HG03135 (cell line): ENCODE data around the gene ARL4A.
"Not testable (repeated sequence)": the region's sequence is repeated elsewhere in the genome, so short reads cannot be mapped to it uniquely, and the experiment has no call there.

Source experiments
- ATAC-seq: cut with Tn5 transposase; IDR thresholded peaks from one replicate; pipeline ENCODE4 v1.9.1; 2021; ENCODE audit warnings: mild to moderate bottlenecking, moderate library complexity; ENCODE audit not compliant: unreplicated experiment

The ARL4A gene, protein sequence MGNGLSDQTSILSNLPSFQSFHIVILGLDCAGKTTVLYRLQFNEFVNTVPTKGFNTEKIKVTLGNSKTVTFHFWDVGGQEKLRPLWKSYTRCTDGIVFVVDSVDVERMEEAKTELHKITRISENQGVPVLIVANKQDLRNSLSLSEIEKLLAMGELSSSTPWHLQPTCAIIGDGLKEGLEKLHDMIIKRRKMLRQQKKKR

DNA sequence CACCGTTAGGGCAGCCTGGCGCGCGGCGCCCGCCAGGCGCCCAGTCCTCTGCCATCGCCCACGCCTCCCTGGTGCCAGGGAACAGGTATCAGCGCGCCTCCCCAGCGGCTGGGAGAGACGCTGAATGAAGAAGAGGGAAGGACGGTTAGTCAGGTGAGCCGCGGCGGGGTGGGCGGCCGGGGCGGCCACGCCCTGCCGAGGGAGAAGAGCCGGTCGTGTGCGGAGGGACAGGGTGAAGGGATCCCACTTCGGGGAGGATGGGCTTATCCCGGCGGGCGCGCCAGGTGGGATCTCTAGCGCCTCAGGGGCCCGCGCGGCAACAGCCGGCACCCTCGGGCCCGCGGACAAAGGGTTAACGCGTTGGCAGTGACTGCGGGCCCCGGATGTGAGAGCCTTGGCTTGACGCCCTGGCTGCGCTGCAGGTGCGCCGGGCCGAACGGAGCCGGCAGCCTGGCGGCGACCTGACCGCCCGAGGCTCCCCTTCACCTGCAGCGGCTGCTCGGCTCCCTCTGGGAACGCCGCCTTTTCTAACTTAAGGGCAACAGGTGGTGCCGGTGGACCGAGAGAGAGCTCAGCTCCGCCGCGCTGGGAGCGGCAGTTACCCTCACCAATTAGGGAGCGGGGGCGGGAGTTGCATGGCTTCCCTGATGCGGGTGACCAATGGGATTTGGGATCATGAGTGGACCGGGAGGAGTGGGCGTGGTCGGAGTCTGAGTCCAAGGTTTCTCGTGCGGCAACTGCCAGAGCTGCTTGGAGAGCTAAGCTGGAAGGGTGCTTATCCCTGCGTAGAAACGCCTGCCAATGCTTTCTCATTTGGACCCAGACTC, at the start of gene ARL4A:
Gene ARL4A, plus strand, starts transcription at position 743 of the 827 bp plus-strand sequence. CDS start 622 bp downstream, outside the sequence.
- peak; percentile 75 for ATAC-seq

DNA sequence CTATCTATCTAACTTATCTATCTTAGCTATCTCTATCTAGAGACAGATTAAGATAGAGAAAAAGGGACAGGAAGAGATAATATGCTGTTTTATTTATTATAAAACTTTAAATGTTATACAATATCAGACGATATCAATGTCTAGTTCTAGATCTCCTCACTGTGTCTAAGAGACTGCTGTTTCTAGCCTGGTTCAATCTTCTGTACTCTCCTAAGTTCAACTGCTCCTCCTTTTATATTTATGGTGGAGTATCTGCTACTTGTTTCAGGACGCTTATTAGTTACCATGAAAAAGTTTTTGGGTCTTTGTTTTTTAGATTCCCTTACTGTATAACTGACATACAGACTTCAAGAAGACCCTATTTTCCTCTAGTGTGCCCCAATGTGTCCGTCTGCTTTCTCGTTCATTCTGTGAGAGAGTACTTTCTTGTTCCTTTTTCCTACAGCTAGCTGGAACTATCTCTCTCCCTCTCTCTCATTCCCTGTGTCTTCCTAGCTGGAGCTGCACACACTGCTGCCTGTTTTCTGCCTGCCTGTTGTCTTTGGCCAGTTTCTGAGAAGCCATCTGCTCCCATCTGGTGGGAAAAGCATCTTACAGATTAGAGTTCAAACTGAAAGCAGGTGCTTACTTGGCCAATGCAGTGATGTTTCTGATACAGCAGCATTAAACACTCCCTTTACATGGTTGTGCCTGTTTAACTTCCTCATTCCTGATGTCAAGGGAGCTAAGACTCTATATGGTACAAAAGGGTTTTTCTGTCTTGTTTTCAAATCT, 49.4 kb upstream of the ARL4A start:
- ATAC-seq, result no peak

DNA sequence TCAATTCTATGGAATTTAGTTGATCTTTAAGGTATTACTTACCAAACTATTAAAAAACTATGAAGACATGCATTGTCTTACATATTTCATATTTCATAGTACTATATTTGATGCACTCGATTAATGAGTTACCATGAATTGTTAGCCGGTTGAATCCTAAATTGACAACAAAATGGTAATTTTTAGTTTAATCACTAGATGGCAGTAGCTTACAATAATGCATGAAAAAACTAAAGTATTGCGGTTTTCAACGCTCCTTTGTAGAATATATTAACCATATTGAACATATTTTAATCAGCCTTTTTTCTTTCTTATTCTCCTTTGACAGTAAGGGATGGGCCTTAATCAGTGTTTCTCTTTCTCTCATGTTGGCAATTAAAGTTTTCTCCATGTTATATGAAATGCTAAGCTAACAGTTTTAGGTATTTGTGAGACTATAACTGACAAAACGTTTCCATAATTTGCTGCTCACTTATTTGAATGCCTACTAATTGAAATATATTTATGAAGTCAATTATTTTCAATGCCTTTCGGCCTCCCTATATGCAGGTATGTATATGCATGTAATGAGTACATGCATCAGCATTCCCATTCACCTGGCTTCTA, 48.5 kb upstream of the ARL4A start:
- no peak for ATAC-seq

DNA sequence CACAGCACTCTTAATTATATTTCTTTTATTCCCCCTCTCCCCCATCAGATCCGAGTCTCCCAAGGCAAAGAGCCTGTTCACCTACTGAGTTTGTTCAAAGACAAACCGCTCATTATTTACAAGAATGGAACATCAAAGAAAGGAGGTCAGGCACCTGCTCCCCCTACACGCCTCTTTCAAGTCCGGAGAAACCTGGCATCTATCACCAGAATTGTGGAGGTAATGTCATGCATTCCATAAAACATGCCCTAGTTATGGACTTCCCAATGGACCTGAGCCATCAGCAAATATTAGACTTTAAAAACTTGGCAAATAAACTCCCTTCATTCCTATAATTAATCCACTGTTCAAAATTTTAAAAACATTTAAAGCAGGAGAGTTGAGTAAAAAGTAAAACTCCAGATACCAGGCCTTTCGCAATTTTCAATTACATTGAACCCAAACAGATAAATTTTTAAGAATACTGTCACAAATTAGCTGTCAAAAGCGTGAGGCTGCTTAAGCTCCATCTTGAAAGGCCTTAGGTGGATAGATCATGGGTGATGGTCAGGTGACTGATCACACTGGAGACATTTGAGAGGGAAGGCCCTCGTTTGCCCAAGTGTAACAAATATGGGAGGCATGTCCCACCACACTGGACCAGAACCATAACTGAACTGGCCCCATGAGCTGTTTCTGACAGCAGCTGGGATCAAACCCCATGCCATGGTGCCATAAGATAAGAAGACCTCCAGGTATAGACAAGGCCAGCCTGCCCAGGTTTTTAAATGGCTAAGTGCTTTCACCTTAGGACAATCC, 46.9 kb upstream of the ARL4A start:
- ATAC-seq, result no peak

DNA sequence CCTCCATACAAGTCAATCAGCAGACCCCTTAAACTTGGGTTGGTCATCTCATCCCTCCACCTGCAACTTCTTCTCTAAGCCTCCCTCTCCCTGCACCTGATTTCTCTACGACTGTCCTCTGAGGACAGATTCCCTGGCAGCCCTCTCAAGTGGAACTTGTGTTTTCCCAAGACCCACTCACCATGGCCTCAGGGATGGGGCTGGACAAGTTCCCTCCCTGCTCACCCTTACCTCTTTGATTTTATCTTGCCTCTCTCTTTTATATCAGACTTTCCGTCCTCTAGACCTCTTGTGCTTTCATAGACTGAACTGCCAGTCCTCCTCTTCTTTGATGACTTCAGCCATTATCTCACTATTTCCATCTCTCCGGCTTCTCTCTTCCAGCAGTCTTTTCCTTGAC, 46.2 kb upstream of the ARL4A start:
- ATAC-seq, result no peak

DNA sequence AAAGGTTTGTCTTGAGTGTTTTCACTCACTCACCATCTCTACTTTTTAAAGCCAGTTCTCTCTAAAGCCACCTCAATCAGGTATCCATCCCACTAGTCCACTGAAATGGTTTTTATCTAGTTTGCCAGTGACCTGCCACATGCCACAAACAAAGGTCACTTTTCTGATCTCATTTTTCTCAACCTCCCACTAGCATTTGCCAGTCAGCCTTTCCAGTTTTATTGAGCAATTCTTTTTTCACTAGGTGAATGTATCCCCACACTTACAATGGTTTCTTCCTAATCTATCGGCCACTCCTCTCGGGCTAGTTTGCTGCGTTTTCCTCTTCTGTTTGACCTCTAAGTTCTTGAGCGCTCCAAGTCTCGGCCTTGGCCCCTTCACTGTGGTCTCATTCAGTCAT, 44.9 kb upstream of the ARL4A start:
- no peak for ATAC-seq

DNA sequence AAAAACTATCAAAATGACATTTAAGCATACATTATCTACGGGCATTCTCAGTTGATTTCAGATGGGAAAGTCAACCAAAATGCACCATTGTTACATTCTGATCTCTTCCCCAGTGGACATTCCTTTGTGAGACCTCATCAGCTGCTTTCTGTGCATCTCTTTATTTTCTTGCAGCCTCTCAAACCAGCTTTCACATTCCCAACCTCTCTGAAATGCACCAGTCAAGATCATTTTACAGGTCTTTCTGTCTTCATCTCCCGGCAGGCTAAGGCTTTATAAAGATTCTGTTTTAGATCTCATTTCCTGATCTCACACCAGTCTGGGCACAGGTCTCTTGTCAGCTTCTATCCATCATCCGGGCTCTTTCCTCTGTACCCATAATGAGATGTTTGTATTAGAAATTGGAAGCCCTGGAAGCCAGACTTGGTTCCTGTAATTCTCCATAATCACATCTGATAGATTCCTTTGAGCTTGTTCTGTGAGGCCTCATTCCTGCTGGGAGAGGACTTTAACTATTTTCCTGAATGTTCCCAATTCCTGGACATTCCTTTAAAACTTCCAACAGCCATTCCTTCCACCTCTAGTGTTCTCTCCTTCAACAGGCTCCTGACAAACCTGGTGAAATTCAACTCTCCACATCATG, 44.3 kb upstream of the ARL4A start:
- ATAC-seq, result no peak

DNA sequence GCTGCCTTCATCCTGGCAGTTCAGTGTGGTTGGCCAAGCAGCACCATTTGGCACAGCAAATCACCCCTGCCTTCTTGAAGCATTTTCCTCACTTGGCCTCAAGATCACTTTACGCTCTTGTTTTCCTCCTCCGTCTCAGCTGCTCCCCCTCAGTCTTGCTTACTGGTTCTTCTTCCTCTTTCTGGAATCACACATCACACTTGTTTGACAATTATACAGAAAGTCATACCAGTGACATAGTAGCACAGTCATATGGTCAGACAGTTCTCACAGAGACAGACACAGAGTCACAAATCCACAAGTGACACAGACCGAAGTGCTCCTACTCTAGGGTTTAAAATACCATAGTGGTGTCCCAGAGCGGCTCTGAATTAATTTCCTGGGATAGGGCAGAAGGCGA, 43.8 kb upstream of the ARL4A start:
- ATAC-seq, result no peak

DNA sequence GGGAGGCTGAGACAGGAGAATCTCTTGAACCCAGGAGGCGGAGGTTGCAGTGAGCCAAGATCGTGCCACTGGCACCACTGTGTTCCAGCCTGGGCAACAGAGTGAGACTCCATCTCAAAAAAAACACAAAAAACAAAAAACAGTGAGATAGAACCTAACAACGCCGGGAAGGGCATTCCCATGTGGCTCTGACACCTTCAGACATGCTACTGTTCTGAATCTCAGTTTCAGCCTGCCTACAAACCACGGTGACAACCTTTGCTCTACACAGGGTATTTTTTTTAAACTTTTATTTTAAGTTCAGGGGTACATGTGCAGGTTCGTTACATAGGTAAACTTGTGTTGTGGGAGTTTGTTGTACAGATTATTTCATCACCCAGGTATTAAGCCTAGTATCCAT, 42.2 kb upstream of the ARL4A start:
- ATAC-seq, result not testable (repeated sequence)

DNA sequence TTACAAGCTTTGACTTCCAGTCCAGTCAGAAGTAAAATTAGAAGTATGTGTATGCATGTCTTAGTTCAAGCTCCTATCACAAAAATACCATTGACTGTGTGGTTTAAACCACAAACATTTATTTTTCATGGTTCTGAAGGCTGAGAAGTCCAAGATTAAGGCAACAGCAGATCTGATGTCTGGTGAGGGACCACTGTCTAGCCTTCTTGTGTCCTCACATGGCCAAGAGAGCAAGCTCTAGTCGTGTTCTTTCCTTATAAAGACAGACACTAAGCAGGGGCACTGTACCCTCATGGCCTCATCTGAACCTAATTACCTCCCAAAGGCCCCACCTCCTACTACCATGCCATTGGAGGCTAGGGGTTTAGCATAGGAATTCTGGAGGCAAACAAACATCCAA, 41.3 kb upstream of the ARL4A start:
- ATAC-seq, result no peak

DNA sequence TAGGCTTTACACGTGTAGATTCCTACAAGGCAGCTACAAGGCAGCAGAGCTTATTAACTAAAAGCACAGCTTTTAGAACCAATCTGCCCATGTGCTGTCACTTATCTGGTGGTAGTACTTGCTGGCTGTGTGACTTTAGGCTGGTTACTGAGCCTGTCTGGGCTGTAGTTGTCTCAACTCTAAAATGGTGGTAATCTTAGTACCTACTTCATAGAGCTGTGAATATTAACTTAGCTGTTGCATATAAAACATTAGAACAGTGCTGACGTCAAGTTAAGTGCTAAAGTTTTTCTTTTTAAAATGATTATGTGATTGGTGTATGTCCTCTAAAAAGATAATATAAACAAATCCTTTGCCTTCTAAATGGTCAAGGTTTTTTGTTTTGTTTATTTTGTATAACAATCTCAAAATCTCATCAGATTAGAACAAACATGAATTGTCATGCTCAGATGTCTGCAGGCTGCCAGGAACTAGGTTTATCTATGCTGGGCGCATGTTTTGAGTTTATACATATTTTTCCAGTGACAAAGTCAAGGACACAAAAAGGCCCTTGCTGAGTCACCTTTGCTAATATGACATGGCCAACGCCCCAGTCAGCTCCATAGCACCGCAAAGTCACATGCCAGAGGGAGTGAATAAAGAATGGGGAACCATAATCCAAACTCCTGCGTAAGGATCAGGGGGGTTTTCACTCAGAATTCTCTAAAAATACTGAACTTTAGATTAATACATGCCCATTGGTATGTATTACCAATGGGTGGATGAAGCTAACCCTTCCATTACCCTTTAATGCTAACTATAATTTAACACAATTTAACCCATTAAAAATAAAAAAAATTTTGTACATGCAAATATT, 39.8 kb upstream of the ARL4A start:
- ATAC-seq, result no peak

DNA sequence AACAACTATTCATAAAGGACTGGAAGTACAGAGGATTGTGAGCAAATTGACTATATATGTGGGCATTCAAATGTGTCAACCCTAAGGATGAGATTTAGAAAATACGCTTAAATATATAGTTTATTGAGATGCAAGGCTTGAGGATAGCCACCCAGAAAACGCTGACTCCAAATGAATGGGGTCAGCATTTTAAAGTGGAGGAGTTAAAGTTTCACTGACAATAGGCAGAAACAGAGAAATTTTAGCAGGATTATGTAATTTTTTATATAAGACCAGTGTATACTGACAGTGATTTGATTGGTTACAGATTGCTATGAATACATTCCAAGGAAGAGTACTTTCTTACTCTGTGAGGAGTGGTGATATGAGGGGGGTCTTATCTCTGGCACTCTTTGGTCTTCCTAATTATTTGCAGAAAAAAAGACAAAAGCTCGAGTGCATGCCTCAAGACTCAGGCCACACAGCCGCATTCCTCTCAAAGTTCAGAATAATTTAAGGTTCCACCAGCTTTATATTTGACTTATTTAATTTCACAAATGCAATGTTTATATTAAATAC, 38.6 kb upstream of the ARL4A start:
- ATAC-seq, result no peak

DNA sequence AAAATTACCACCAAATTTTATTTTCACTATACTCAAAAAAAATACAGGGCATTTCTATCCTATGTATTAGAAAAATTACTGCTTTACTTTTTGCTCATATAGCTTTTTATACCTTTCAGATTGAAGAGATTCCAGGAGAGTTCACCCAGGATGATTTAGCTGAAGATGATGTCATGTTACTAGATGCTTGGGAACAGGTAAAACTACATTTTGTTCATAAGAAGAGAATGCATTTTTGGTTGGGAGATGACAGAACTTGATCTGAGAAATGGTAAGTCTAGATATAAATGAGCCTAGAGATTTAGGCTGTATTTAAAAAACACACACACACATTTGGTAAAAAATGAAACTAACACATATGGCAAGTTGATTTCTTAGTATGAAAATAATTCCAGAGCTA, 38.1 kb upstream of the ARL4A start:
- no peak for ATAC-seq

DNA sequence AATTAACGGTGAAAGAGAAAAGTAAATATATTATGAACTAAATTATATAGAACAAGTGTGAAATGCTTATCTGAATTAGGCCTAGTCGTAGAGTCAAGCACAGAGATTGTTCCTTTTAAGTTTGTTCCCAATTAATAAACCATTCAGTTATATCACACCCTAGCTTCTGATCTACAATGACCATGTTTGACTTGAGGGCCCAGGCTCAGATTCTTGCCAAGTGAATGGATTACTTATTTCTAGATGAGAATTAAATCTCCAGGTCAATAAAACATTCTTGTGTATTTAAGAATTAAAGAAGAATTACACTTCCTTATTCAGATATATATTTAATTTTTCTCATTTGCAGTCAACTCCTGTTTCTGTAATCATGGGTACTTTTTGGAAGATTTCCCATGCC, 37.4 kb upstream of the ARL4A start:
- no peak for ATAC-seq

DNA sequence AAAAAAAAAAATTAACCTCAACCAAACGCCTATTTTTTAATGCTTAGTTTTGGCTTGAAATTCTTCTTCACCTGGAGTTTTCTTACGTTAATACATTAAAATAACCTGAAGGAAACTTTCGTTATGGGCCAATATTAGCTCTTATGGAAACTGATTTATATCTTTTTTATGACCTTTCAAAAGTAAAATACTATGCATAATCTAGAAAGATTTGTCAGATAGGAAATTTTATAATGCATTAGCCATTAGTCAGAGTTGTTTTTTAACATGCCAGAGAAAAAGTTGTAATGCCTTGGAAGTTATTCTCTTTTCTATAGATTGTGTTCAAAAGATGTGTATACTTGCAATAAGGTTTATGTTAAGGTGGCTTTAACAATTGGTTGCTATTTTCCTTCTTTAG, 34.3 kb upstream of the ARL4A start:
- no peak for ATAC-seq

DNA sequence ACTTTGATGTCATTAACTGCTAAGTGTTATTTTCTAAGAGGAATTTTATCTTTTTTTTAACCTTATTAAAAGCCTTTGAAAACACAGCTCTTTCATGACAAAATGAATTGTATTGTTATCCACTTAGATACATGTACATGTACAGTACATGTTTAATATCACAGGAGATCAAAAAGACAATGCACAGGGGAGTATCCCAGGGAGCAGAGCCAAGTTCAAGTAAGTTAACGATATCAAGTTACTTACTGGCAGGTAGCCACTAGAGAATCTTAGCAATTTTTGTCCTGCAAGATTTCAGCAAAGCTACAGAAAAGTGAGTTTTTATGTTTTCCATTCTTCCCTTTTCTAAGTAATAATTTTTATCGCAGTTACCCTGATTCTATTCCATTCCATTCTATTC, 33.9 kb upstream of the ARL4A start:
- no peak for ATAC-seq

DNA sequence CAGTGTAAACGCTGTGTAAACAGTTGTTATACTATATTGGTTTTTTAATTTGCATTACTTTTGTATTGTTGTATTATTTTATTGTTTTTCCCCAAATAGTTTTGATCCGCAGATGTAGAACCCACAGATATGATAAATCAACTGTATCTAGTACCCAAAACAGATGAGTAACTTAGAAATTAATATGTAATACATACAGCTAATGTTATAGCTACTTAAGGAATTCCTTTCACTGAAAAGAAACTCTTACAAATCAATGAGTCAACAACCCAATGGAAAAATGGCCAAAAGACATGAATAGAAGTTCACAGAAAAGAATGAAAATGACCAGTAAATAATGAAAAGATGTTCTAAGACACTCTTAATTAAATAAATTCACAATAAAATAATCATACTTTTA, 32.3 kb upstream of the ARL4A start:
- ATAC-seq, result no peak

DNA sequence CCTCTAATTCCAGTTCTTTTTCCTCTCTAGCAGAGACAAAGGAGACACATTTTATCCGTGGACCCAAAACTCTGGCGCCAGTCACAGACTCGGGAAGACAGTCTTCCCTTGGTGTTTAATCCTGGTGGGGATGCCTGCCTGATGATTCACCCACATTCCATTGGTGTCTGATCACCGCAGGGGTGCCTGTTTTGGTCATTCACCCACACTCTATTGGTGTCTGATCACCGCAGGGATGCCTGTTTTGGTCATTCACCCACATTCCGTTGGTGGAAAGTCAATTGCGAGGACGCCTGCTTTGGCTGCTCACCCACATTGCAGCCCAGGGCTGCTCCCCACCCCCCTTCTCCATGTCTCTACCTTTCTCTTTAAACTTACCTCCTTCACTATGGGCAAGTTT, 27.0 kb upstream of the ARL4A start:
- not testable (repeated sequence) for ATAC-seq

DNA sequence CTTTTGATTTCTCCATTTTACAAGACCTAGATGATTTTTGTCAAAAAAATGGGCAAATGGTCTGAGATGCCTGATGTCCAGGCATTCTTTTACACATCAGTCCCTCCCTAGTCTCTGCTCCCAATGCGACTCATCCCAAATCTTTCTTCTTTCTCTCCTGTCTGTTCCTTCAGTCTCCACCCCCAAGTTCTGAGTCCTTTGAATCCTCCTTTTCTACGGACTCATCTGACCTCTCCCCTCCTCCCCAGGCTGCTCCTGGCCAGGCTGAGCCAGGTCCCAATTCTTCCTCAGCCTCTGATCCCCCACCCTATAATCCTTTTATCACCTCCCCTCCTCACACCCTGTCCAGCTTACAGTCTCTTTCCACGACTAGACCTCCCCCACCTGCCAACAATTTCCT, 26.4 kb upstream of the ARL4A start:
- ATAC-seq, result not testable (repeated sequence)
